ENCODE measurements around the gene LRRC74A. TPM values are rescaled to one million over a fixed set of nuclear protein-coding genes. Genes with fewer than 3 reads are reported as not detected.
A peak's percentile ranks its signal among the peaks of the same experiment; 100 is the strongest.

LRRC74A gene
- total and polyA plus RNA-seq, 2 of the 4 experiments (the other 2 are of a cell fraction), result not detected

DNA sequence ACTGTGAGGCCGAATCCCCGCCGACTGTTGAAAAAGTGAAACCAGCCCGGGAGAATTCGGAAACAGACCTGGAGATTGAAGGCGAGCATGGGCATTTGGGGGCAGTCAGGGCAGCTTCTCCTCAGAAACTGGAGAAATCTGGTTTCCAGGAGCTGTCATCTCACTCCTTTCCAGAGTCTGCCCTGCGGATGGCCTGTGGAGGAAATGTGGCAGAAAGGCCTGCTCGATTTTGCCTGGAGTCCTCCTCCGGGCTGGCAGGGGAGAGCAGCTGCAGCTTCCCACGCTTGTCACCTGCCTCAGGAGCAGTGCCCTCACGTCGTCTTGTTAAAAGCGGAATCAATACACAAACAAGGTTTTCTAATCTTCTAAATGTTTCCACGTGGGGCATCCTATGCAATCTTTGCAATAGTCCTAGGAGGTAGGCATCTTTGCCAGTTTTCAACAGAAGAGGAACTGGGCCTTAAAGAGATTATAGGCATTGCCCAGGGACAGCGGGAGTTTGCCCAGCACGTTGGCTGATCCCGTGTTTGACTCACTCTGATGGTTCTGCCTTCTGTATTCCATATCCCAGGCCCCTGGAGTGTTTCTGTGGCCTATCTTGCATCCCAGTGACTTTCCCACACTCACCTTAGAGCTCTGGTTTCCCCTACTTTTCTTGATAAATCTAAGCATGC is 2.3 kb downstream of the LRRC74A start:
- Histone ChIP-seq H3K56ac (ENCODE audit: extremely low read depth, insufficient read depth, low read length) (no peak overlapping the region), H4K5ac (ENCODE audit: low read depth, low read length) (no peak overlapping the region), H2BK5ac (ENCODE audit: low read depth, low read length, poor library complexity, severe bottlenecking) (no peak overlapping the region), H3K4me3 (ENCODE audit: insufficient read depth, low read depth, low read length) (no peak overlapping the region), H3K4ac (ENCODE audit: low read depth, low read length) (no peak overlapping the region), H3K23ac (ENCODE audit: low read depth, low read length) (no peak overlapping the region), H3K14ac (replicated peaks; ENCODE audit: low read depth, low read length) (no peak overlapping the region), H4K20me1 (ENCODE audit: insufficient read depth, low read length) (no peaks in the 10 kb centered on the region), H3K18ac (ENCODE audit: low read depth, low read length) (no peak overlapping the region), H2BK20ac (ENCODE audit: low read depth, low read length) (no peak overlapping the region), H3K79me1 (ENCODE audit: low read depth in 1 of 2, low read length in 2 of 2) (no peaks in the 10 kb centered on the region), H2AK5ac (ENCODE audit: low read depth, low read length) (no peak overlapping the region), H3K9ac (ENCODE audit: low read depth, low read length) (no peak overlapping the region), H3K9me1 (ENCODE audit: insufficient read depth, low read length) (no peaks in the 10 kb centered on the region), H3K9me3 (ENCODE audit: control insufficient read depth, insufficient read depth, low read length) (no peaks in the 10 kb centered on the region), H3K4me1 (ENCODE audit: control insufficient read depth, insufficient read depth, low read length) (no peaks in the 10 kb centered on the region), H3K4me2 (ENCODE audit: low read depth, low read length) (0 out of 2 replicates have a peak overlapping the region, but pooled peaks have one; percentile 57), H2BK120ac (ENCODE audit: low read depth, low read length) (no peak overlapping the region), H3K36me3 (ENCODE audit: control insufficient read depth, insufficient read depth, low read length) (no peaks in the 10 kb centered on the region), H4K8ac (ENCODE audit: low read depth in 2 of 2, low read length in 2 of 2) (no peak overlapping the region), H3K27me3 (ENCODE audit: control insufficient read depth, insufficient read depth, low read length) (peaks cover 18% of the 10 kb centered on the region), H3K27ac (ENCODE audit: insufficient read depth, low read length) (no peak overlapping the region), H2AFZ (replicated peaks; ENCODE audit: low read length, poor library complexity) (peak overlapping the region; percentile 49), H4K91ac (ENCODE audit: insufficient read depth, low read depth, low read length) (no peak overlapping the region), H2AK9ac (replicated peaks; ENCODE audit: low read depth, low read length, poor library complexity) (no peak overlapping the region), H2BK15ac (ENCODE audit: low read depth, low read length) (no peak overlapping the region)
- BruUV-seq (replicated peaks), result no TSS peak
- in situ Hi-C loops (cut with MboI; ENCODE audit: low sequenced_read_pairs) (no loop called here), dilution Hi-C loops (cut with HindIII; ENCODE audit: low sequenced_read_pairs, unreplicated experiment) (no loop called here), intact Hi-C loops (cut with micrococcal nuclease) (no loop called here)
- ATAC-seq (ENCODE audit: low read depth), result no peak
- WGBS, 2 experiments (ENCODE audit: extremely low coverage in 2 of 2, insufficient read length in 1 of 2), result 55% methylated on average over 5 of the region's 17 CpGs; no CpG with 5 or more reads in 1 of the 2 experiments
- CTCF ChIA-PET, result no interaction called here
- POLR2A ChIA-PET (ENCODE audit: unreplicated experiment), result no interaction called here
- TF ChIP-seq RFX5 (IDR thresholded peaks at IDR 0.05; ENCODE audit: low read depth, low read length) (no peak), NFE2L2 (IDR thresholded peaks at IDR 0.05; ENCODE audit: low read depth, low read length) (no peak), CTCF (conservative IDR thresholded peaks at IDR 0.05; ENCODE audit: low read depth, low read length) (no peak), SMC3 (IDR thresholded peaks at IDR 0.05; ENCODE audit: low read depth, low read length) (no peak), CEBPB (IDR thresholded peaks at IDR 0.05; ENCODE audit: low read depth, low read length) (no peak), RAD21 (IDR thresholded peaks at IDR 0.05; ENCODE audit: low read length) (no peak), MXI1 (IDR thresholded peaks at IDR 0.05; ENCODE audit: borderline replicate concordance, low read depth, low read length) (no peak), MAZ (IDR thresholded peaks at IDR 0.05; ENCODE audit: borderline replicate concordance, low read depth, low read length) (no peak), RCOR1 (IDR thresholded peaks at IDR 0.05; ENCODE audit: insufficient replicate concordance, low read length) (no peak), BHLHE40 (IDR thresholded peaks at IDR 0.05; ENCODE audit: low read depth, low read length) (no peak), POLR2A (IDR thresholded peaks at IDR 0.05; ENCODE audit: low read depth, low read length) (no peak), MAFK (IDR thresholded peaks at IDR 0.05; ENCODE audit: low read depth, low read length) (no peak)
- TF ChIP-seq, protein P1, sequence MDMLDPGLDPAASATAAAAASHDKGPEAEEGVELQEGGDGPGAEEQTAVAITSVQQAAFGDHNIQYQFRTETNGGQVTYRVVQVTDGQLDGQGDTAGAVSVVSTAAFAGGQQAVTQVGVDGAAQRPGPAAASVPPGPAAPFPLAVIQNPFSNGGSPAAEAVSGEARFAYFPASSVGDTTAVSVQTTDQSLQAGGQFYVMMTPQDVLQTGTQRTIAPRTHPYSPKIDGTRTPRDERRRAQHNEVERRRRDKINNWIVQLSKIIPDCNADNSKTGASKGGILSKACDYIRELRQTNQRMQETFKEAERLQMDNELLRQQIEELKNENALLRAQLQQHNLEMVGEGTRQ (IDR thresholded peaks at IDR 0.05; ENCODE audit: low read depth, low read length), result no peak
- DNase-seq, result no peak

Measured in IMR-90 (cell line).